Ovary (tissue), 3 donors: ENCODE results near the gene INSL3.

ENCODE experiments used
- CTCF ChIP-seq, 3 donors: fragments of 450-650 bp in 2 of 3; fragments of 200-600 bp in 1 of 3; IDR thresholded peaks; one replicate each; pipeline versions ENCODE4 v1.5.1 to v1.8.0; 2016 to 2022; ENCODE audit warnings: antibody characterized with exemption in 3 of 3, mild to moderate bottlenecking in 1 of 3
- POLR2A ChIP-seq: fragments of 450-650 bp; IDR thresholded peaks from one replicate; pipeline ENCODE4 v1.6.1; 2017; ENCODE audit warnings: antibody characterized with exemption, mild to moderate bottlenecking, moderate library complexity
- donor health status: DM: no; HTN: no; CAD: no.

DNA sequence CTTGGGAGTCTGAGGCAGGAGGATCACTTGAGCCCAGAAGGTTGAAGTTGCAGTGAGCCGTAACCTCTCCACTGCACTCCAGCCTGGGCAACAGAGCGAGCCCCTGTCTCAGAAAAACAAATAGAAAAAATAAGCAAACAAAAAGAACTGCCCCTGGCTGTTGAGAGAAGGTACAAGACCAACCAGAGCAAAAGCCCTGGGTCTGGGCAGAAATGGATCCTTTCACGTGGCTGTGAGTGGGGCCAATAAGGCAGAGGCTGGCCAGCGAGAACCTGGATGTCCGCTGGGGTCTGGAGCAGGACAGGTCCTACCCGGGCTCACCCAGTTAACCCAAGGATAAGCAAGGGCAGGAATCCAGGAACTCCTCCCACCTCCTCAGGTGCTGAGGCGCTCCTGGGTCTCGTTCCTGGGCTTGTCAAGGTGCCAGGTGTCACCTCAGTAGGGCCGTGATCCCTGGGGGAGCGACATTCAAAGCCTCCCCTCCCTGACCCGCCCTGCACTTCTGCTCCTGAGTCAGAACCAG, 45.7 kb upstream of the INSL3 start:
- TF ChIP-seq CTCF (IDR thresholded peaks at IDR 0.05) (no peak), POLR2A (no peak)
